Measurements from ENCODE around the gene TPSB2.

TPSB2 gene

GRCh38 chr16:1223355-1224214, 6.4 kb downstream of the TPSB2 start:
- Mint-ChIP-seq H3K27ac (no peak overlapping the region), H3K27me3 (no peaks in the 10 kb centered on the region), H3K36me3 (ENCODE audit: low read depth) (no peaks in the 10 kb centered on the region), H3K9me3 (no peaks in the 10 kb centered on the region), H3K4me1 (ENCODE audit: low read depth) (no peaks in the 10 kb centered on the region), H3K4me3 (no peak overlapping the region)
- intact Hi-C loops (cut with micrococcal nuclease) = no loop called here

GRCh38 chr16:1222553-1223354, 7.2 kb downstream of the TPSB2 start:
- intact Hi-C loops (cut with micrococcal nuclease) = no loop called here
- H3K27me3 Mint-ChIP-seq = no peaks in the 10 kb centered on the region
- no peak overlapping the region for H3K4me3 Mint-ChIP-seq
- no peak overlapping the region for H3K27ac Mint-ChIP-seq
- H3K4me1 Mint-ChIP-seq (ENCODE audit: low read depth) = no peaks in the 10 kb centered on the region
- H3K36me3 Mint-ChIP-seq (ENCODE audit: low read depth) = no peaks in the 10 kb centered on the region
- H3K9me3 Mint-ChIP-seq = no peaks in the 10 kb centered on the region

- Mint-ChIP-seq H3K9me3 (no peaks in the 10 kb centered on the region), H3K36me3 (ENCODE audit: low read depth) (no peaks in the 10 kb centered on the region), H3K4me1 (ENCODE audit: low read depth) (no peaks in the 10 kb centered on the region), H3K4me3 (no peak overlapping the region), H3K27ac (no peak overlapping the region), H3K27me3 (no peaks in the 10 kb centered on the region)
- intact Hi-C loops (cut with micrococcal nuclease) = no loop called here
Observed at GRCh38 chr16:1221628-1222552, 8.1 kb downstream of the TPSB2 start.

GRCh38 chr16:1220841-1221627, 8.9 kb downstream of the TPSB2 start:
- no peaks in the 10 kb centered on the region for H3K36me3 Mint-ChIP-seq (ENCODE audit: low read depth)
- H3K4me1 Mint-ChIP-seq (ENCODE audit: low read depth) = no peaks in the 10 kb centered on the region
- intact Hi-C loops (cut with micrococcal nuclease) = no loop called here
- H3K9me3 Mint-ChIP-seq = no peaks in the 10 kb centered on the region
- H3K4me3 Mint-ChIP-seq = no peak overlapping the region
- H3K27ac Mint-ChIP-seq = no peak overlapping the region
- H3K27me3 Mint-ChIP-seq = no peaks in the 10 kb centered on the region

GRCh38 chr16:1220098-1220728, 9.8 kb downstream of the TPSB2 start:
- intact Hi-C loops (cut with micrococcal nuclease) = no loop called here
- Mint-ChIP-seq H3K4me1 (ENCODE audit: low read depth) (no peaks in the 10 kb centered on the region), H3K27ac (no peak overlapping the region), H3K4me3 (no peak overlapping the region), H3K27me3 (no peaks in the 10 kb centered on the region), H3K36me3 (ENCODE audit: low read depth) (no peaks in the 10 kb centered on the region), H3K9me3 (no peaks in the 10 kb centered on the region)

GRCh38 chr16:1218930-1219611, 10.9 kb downstream of the TPSB2 start:
- Mint-ChIP-seq H3K4me3 (no peak overlapping the region), H3K27ac (no peak overlapping the region), H3K9me3 (no peaks in the 10 kb centered on the region), H3K4me1 (ENCODE audit: low read depth) (no peaks in the 10 kb centered on the region), H3K36me3 (ENCODE audit: low read depth) (no peaks in the 10 kb centered on the region), H3K27me3 (no peaks in the 10 kb centered on the region)
- intact Hi-C loops (cut with micrococcal nuclease) = no loop called here

- no peaks in the 10 kb centered on the region for H3K9me3 Mint-ChIP-seq
- H3K27me3 Mint-ChIP-seq = no peaks in the 10 kb centered on the region
- no peak overlapping the region for H3K27ac Mint-ChIP-seq
- H3K36me3 Mint-ChIP-seq (ENCODE audit: low read depth) = no peaks in the 10 kb centered on the region
- no peak overlapping the region for H3K4me3 Mint-ChIP-seq
- H3K4me1 Mint-ChIP-seq (ENCODE audit: low read depth) = no peaks in the 10 kb centered on the region
- intact Hi-C loops (cut with micrococcal nuclease) = no loop called here
Observed at GRCh38 chr16:1218061-1218929, 11.7 kb downstream of the TPSB2 start.

GRCh38 chr16:1217526-1217925, 12.5 kb downstream of the TPSB2 start:
- Mint-ChIP-seq H3K27ac (no peak overlapping the region), H3K4me3 (no peak overlapping the region), H3K4me1 (ENCODE audit: low read depth) (no peaks in the 10 kb centered on the region), H3K36me3 (ENCODE audit: low read depth) (no peaks in the 10 kb centered on the region), H3K9me3 (no peaks in the 10 kb centered on the region), H3K27me3 (no peaks in the 10 kb centered on the region)
- intact Hi-C loops (cut with micrococcal nuclease) = no loop called here

- H3K36me3 Mint-ChIP-seq (ENCODE audit: low read depth) = no peaks in the 10 kb centered on the region
- no peak overlapping the region for H3K27ac Mint-ChIP-seq
- intact Hi-C loops (cut with micrococcal nuclease) = no loop called here
- H3K4me1 Mint-ChIP-seq (ENCODE audit: low read depth) = no peaks in the 10 kb centered on the region
- H3K4me3 Mint-ChIP-seq = no peak overlapping the region
- H3K9me3 Mint-ChIP-seq = no peaks in the 10 kb centered on the region
- no peaks in the 10 kb centered on the region for H3K27me3 Mint-ChIP-seq
Observed at GRCh38 chr16:1216681-1217400, 13.1 kb downstream of the TPSB2 start.

GRCh38 chr16:1216296-1216619, 13.7 kb downstream of the TPSB2 start:
- Mint-ChIP-seq H3K36me3 (ENCODE audit: low read depth) (no peaks in the 10 kb centered on the region), H3K27me3 (no peaks in the 10 kb centered on the region)
- intact Hi-C loops (cut with micrococcal nuclease) = no loop called here

GRCh38 chr16:1215574-1216295, 14.2 kb downstream of the TPSB2 start:
- H3K9me3 Mint-ChIP-seq = no peaks in the 10 kb centered on the region
- intact Hi-C loops (cut with micrococcal nuclease) = no loop called here
- no peaks in the 10 kb centered on the region for H3K27me3 Mint-ChIP-seq
- no peaks in the 10 kb centered on the region for H3K36me3 Mint-ChIP-seq (ENCODE audit: low read depth)
- H3K4me3 Mint-ChIP-seq = no peak overlapping the region
- no peak overlapping the region for H3K27ac Mint-ChIP-seq
- H3K4me1 Mint-ChIP-seq (ENCODE audit: low read depth) = no peaks in the 10 kb centered on the region

More at GRCh38 chr16:1216296-1216619, 13.7 kb downstream of the TPSB2 start:
- H3K27ac Mint-ChIP-seq = no peak overlapping the region
- H3K9me3 Mint-ChIP-seq = no peaks in the 10 kb centered on the region
- H3K4me1 Mint-ChIP-seq (ENCODE audit: low read depth) = no peaks in the 10 kb centered on the region
- H3K4me3 Mint-ChIP-seq = no peak overlapping the region

All from dendritic cell treated with granulocyte-macrophage colony-stimulating factor and Interleukin-4, amounts not matched to agents 40 ng/mL and 50 ng/mL, for 4 days (primary cell).